ENCODE data around the gene ERBB3.

DNA sequence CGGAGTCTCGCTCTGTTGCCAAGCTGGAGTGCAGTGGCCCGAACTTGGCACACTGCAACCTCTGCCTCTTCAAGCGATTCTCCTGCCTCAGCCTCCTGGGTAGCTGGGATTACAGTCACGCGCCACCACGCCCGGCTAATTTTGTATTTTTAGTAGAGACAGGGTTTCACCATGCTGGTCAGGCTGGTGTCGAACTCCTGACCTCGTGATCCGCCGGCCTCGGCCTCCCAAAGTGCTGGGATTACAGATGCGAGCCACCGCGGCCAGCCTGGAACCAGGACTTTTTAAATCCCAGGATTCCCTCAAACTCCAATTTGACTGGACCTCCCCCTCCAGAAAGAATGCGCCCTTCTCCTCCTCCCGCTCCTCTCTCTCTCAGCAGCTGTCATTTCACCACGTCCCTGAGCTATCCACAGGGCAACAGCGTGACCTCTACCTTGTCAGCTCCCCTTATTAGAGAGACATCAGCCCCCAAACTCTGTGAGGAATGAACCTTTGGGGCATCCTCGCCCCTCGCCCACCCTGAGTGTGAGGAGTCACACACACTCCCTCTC, 50.1 kb downstream of the ERBB3 start:
- no peak for TF ChIP-seq POLR2A (IDR thresholded peaks at IDR 0.05; ENCODE audit: low read length)
- TF ChIP-seq GATA1 (IDR thresholded peaks at IDR 0.05; ENCODE audit: low read depth, low read length) = no peak

Measured in erythroblast (primary cell).